Activated CD4-positive, alpha-beta T cell treated with anti-CD3 and anti-CD28 coated beads, Interleukin-2, Interleukin-6, amounts not matched to agents 100 ng/mL and 50 ng/mL, durations not matched to agents 16 hours and 8 hours (primary cell): ENCODE results near the gene F13A1.
"Not testable (repeated sequence)": the region's sequence is repeated elsewhere in the genome, so short reads cannot be mapped to it uniquely, and the experiment has no call there.

Experiments used
- DNase-seq: peaks from one replicate; pipeline ENCODE4 v3.0.0-alpha.2; 2020

The F13A1 gene

GRCh38 chr6:6317386-6317785 lies 3.1 kb downstream of the F13A1 start:
- no peak for DNase-seq

- DNase-seq, result peak; percentile 49
Measured at GRCh38 chr6:6315660-6316059, 4.8 kb downstream of the F13A1 start.

GRCh38 chr6:6314596-6314995 lies 5.9 kb downstream of the F13A1 start:
- no peak for DNase-seq

GRCh38 chr6:6312901-6313441 lies 7.5 kb downstream of the F13A1 start:
- no peak for DNase-seq

GRCh38 chr6:6305575-6305974 lies 14.9 kb downstream of the F13A1 start:
- DNase-seq, result no peak

- not testable (repeated sequence) for DNase-seq
Measured at GRCh38 chr6:6300383-6300782, 20.1 kb downstream of the F13A1 start.

GRCh38 chr6:6293317-6293716 lies 27.1 kb downstream of the F13A1 start:
- no peak for DNase-seq

- no peak for DNase-seq
Measured at GRCh38 chr6:6287415-6287814, 33.0 kb downstream of the F13A1 start.

GRCh38 chr6:6285679-6286078 lies 34.8 kb downstream of the F13A1 start:
- no peak for DNase-seq

GRCh38 chr6:6284221-6284966 lies 36.1 kb downstream of the F13A1 start:
- DNase-seq, result no peak

GRCh38 chr6:6283746-6284145 lies 36.7 kb downstream of the F13A1 start:
- DNase-seq, result no peak

GRCh38 chr6:6282716-6283115 lies 37.7 kb downstream of the F13A1 start:
- no peak for DNase-seq

GRCh38 chr6:6277413-6277812 lies 43.0 kb downstream of the F13A1 start:
- DNase-seq, result no peak

- no peak for DNase-seq
Measured at GRCh38 chr6:6270948-6271535, 49.4 kb downstream of the F13A1 start.

GRCh38 chr6:6260196-6260722 lies 60.2 kb downstream of the F13A1 start:
- DNase-seq, result no peak

GRCh38 chr6:6256886-6257285 lies 63.6 kb downstream of the F13A1 start:
- no peak for DNase-seq

GRCh38 chr6:6256259-6256658 lies 64.2 kb downstream of the F13A1 start:
- DNase-seq, result no peak

GRCh38 chr6:6251555-6252280 lies 68.7 kb downstream of the F13A1 start:
- no peak for DNase-seq

GRCh38 chr6:6248651-6249050 lies 71.8 kb downstream of the F13A1 start:
- no peak for DNase-seq

- DNase-seq, result no peak
Measured at GRCh38 chr6:6246544-6246943, 73.9 kb downstream of the F13A1 start.

- no peak for DNase-seq
Measured at GRCh38 chr6:6244624-6245023, 75.8 kb downstream of the F13A1 start.

- no peak for DNase-seq
Measured at GRCh38 chr6:6243846-6244245, 76.6 kb downstream of the F13A1 start.
